Body of pancreas (tissue), 4 donors: ENCODE data around the gene SLC12A6. TPM values are rescaled to one million over a fixed set of nuclear protein-coding genes. Genes with fewer than 3 reads are reported as not detected.

Source experiments
- ATAC-seq: fragments of 150-250 bp; one replicate; pipeline ENCODE4 v1.9.1; 2016
- DNase-seq, 4 donors: peaks; one replicate each; pipeline ENCODE4 v3.0.0-alpha.2; 2019
- H3K27ac ChIP-seq, 4 donors: fragments of 200-600 bp; sonication (generic); 1 replicate in 3 of 4; 2 replicates in 1 of 4; pipeline versions ENCODE4 v1.5.1 to v1.6.1; 2016 to 2019; ENCODE audit warnings: mild to moderate bottlenecking in 1 of 4, mixed read lengths in 1 of 4, moderate library complexity in 1 of 4
- H3K27me3 ChIP-seq, 2 donors: fragments of 200-600 bp; sonication (generic); one replicate each; pipeline ENCODE4 v1.6.0; 2016; ENCODE audit warnings: mild to moderate bottlenecking in 1 of 2
- H3K36me3 ChIP-seq, 2 donors: fragments of 200-600 bp; sonication (generic); replicated peaks in 1 of 2; 2 replicates each; pipeline ENCODE4 v1.5.1; 2016; ENCODE audit warnings: low read depth in 2 of 2; ENCODE audit not compliant: insufficient read depth in 1 of 2
- H3K4me1 ChIP-seq: fragments of 200-600 bp; sonication (generic); one replicate; pipeline ENCODE4 v1.6.0; 2016
- H3K4me3 ChIP-seq, 2 donors: fragments of 200-600 bp; sonication (generic); 1 replicate in 1 of 2; 2 replicates in 1 of 2; pipeline ENCODE4 v1.5.1; 2016 to 2019
- H3K9me3 ChIP-seq, 3 donors: fragments of 200-600 bp; sonication (generic); 1 replicate in 2 of 3; 2 replicates in 1 of 3; pipeline ENCODE4 v1.5.1; 2016
- POLR2A ChIP-seq, 3 donors: fragments of 450-650 bp; IDR thresholded peaks; one replicate each; pipeline ENCODE4 v1.6.1; 2016; ENCODE audit warnings: antibody characterized with exemption in 3 of 3, mild to moderate bottlenecking in 2 of 3
- WGBS, 2 donors: methylation state at CpG; one replicate each; pipeline ENCODE4 v1.1.5; 2017; 5-methylcytosine and 5-hydroxymethylcytosine counted together
- intact Hi-C: fragments of 100-400 bp; cut with DNase I; formaldehyde crosslinking; loops from one replicate; pipeline ENCODE4 v1.15.1; 2023
- total RNA-seq, 2 donors: library from RNA; depleted of rRNA; stranded (reverse); fragments of >200 nt; gene quantifications; one replicate each; pipeline ENCODE4 v1.1.0, GENCODE V29; 2016
- TF ChIP-seq, protein P1 (sequence below), 7 experiments: fragments of 450-650 bp in 4 of 7; fragments of 200-600 bp in 3 of 7; sonication (generic) in 3 of 7; IDR thresholded peaks; one replicate each; pipeline ENCODE4 v1.5.1; 2016 to 2019; ENCODE audit warnings: antibody characterized with exemption in 7 of 7

SLC12A6 gene
- total RNA-seq, 2 donors from 2014 or later: 15.0 to 16.2 TPM

DNA sequence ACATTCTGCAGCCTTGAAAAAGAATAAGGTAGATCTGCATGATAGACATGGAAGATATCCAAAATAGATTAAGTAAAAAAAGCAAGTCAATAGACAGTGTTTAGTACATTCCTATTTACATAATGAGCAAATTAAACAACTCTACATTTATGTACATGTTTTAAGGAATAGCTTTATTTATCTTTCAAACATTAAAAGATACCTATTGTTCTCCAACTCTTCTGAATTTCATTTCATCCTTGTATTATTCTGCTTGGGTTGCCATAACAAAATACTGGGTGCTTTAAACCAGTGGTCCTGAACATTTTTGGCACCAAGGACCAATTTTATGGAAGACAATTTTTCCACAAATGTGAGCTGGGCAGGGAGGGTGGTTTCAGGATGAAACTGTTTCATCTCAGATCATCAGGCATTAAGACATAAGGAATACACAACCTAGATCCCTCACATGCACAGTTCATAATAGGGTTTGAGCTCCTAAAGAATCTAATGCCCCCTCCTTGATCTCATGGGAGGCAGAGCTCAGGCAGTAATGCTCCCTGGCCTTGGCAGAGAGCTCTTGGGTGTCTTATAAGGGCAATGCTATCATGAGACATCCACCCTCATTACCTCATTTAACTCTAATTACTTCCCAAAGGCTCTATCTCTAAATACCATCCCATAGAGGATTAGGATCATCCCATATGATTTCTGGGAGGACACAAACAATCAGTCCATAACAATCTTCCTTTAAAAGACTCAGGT, 120.9 kb downstream of the SLC12A6 start:
- Histone ChIP-seq H3K4me3 (no peak overlapping the region), H3K4me1 (no peaks in the 10 kb centered on the region), H3K9me3 (no peaks in the 10 kb centered on the region), H3K27me3 (no peaks in the 10 kb centered on the region), H3K36me3 (no peaks in the 10 kb centered on the region), H3K27ac (no peak overlapping the region)
- TF ChIP-seq, protein P1, sequence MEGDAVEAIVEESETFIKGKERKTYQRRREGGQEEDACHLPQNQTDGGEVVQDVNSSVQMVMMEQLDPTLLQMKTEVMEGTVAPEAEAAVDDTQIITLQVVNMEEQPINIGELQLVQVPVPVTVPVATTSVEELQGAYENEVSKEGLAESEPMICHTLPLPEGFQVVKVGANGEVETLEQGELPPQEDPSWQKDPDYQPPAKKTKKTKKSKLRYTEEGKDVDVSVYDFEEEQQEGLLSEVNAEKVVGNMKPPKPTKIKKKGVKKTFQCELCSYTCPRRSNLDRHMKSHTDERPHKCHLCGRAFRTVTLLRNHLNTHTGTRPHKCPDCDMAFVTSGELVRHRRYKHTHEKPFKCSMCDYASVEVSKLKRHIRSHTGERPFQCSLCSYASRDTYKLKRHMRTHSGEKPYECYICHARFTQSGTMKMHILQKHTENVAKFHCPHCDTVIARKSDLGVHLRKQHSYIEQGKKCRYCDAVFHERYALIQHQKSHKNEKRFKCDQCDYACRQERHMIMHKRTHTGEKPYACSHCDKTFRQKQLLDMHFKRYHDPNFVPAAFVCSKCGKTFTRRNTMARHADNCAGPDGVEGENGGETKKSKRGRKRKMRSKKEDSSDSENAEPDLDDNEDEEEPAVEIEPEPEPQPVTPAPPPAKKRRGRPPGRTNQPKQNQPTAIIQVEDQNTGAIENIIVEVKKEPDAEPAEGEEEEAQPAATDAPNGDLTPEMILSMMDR (IDR thresholded peaks at IDR 0.05): no peak
- no peak for TF ChIP-seq POLR2A (IDR thresholded peaks at IDR 0.05)
- DNase-seq: no peak
- no peak for ATAC-seq
- intact Hi-C loops: loop anchor here (10.0 kb wide), 1 partner anchor 112 kb away; the partner anchor contains the start of genes EMC7 and PGBD4

DNA sequence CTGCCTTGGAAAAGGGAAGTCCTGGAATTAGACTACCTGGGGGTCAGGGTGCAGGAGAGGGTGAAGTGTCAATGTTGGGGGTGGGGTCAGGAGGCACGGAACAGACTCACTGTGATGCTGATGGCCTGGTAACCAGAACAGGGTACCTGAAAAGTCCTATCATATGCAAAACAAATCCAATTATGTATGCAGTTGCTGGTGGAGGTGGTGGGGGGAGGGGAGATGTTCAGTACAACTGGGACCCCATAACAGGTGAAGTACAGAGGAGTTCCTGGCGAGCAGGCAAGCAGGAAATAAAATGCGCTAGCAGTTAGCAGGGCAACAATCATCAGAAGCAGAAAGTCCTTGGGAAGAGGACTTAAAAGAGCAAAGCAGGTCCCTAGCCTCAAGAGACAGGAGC, 123.4 kb downstream of the SLC12A6 start:
- H3K27ac ChIP-seq: no peak overlapping the region
- no peaks in the 10 kb centered on the region for H3K36me3 ChIP-seq
- peaks cover 5% of the 10 kb centered on the region for H3K4me1 ChIP-seq
- no peak for ATAC-seq
- H3K27me3 ChIP-seq: no peaks in the 10 kb centered on the region
- no peak overlapping the region for H3K4me3 ChIP-seq
- 49 to 63% methylated on average over 3 of the region's 3 CpGs for WGBS, 2 donors
- DNase-seq: no peak
- H3K9me3 ChIP-seq: no peaks in the 10 kb centered on the region
- TF ChIP-seq POLR2A (IDR thresholded peaks at IDR 0.05): no peak
- TF ChIP-seq, protein P1 (IDR thresholded peaks at IDR 0.05): no peak
- intact Hi-C loops: loop anchor here (5.0 to 10.0 kb wide), 2 partner anchors 109 to 152 kb away; partner anchors contain the start of genes EMC7 and PGBD4

DNA sequence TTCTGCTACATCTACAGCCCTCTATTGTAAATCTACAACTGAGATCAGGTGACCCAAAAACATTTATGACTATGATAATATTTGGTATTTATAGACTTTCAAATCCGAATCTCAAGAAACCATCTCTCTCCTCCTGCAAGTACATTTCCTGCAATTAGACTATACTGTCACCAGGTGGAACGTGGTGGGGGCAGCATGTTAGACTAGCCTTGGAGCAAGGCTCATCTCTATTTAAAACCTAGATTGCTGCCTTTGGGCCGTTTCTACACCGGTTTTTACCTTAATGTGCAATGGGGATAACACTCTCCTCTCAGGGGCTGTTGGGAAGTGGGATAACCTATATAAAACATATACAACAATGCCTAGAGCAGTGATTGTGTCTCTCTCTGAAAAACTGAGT, 123.9 kb downstream of the SLC12A6 start:
- ATAC-seq: no peak
- intact Hi-C loops: loop anchor here (5.0 to 10.0 kb wide), 2 partner anchors 109 to 151 kb away; partner anchors contain the start of genes EMC7 and PGBD4

DNA sequence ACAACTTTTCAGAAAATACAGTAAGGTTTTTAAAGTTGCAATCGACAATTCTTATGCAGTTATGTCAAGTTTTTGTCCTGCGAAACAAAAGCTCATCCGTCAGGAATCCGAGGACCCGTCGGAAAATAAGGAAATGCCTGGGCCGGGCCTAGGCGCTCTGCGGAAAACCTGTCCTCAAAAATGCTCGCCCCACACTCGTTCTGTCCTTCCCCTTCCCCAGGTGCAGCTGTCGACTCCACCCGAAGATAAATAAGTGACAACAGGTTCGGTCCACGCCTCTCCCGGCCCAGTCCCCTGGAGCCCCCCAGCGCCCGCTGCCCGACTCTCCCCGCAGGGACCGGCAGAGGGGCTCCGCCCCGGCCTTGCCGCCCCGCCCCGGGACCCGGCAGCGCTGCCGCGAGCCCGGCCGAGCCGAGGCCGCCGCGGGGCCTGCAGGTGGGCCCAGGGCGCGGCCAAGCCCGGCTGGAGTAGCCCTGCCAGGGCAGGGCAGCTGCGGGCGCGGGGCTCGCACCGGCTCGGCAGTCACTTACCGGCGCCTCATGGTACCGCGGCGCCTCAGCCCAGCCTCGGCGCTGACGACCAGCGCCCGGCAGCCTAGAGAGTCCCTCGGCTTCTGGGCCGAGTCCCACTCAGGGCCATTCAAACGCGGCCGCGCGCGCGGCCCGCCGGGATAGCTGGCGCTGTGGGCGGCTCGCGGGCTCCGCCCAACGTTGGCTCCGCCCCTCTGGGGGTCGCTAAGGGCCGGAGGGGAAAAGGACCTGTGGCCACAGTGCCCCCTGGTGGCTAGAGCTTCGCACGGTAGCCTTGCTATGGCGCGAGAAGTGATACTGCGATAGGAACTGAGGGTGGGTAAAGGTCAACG, 127.9 kb downstream of the SLC12A6 start, which contains the start of gene KATNBL1:
Gene KATNBL1 (minus strand): TSS at position 676 of the 862 bp plus-strand sequence. CDS start 46,420 bp downstream, outside the sequence.
- 0 to 2% methylated on average over 23 to 72 of the region's 81 CpGs for WGBS, 2 donors
- TF ChIP-seq POLR2A (IDR thresholded peaks at IDR 0.05): peak; percentile 89 to 92 (median 90)
- TF ChIP-seq, protein P1 (IDR thresholded peaks at IDR 0.05): peak; percentile 92 to 97 (median 96)
- Histone ChIP-seq H3K36me3 (no peaks in the 10 kb centered on the region), H3K27ac (peak within 1 kb of the TSS; percentile 67 to 87 (median 81)), H3K9me3 (no peaks in the 10 kb centered on the region), H3K27me3 (no peaks in the 10 kb centered on the region), H3K4me1 (peaks cover 17% of the 10 kb centered on the region), H3K4me3 (peak within 1 kb of the TSS; percentile 24 to 39)
- ATAC-seq (peak; percentile 99), DNase-seq (peak; percentile 95 to 98 (median 98))
- intact Hi-C loops: loop anchor here (5.0 to 10.0 kb wide), 2 partner anchors 105 to 147 kb away; partner anchors contain the start of genes EMC7 and PGBD4

More for the DNA sequence above, 123.9 kb downstream of the SLC12A6 start:
- H3K9me3 ChIP-seq: no peaks in the 10 kb centered on the region
- TF ChIP-seq POLR2A (IDR thresholded peaks at IDR 0.05): no peak
- TF ChIP-seq, protein P1 (IDR thresholded peaks at IDR 0.05): no peak
- H3K4me3 ChIP-seq: no peak overlapping the region
- no peak for DNase-seq
- WGBS, 2 donors: 22 to 43% methylated on average over 3 to 4 of the region's 4 CpGs
- H3K27me3 ChIP-seq: no peaks in the 10 kb centered on the region
- no peak overlapping the region for H3K27ac ChIP-seq
- H3K4me1 ChIP-seq: peaks cover 9% of the 10 kb centered on the region
- H3K36me3 ChIP-seq: no peaks in the 10 kb centered on the region
